ENCODE data around the gene PGC.

Gene PGC

GRCh38 chr6:41693281-41694240 is 53.6 kb downstream of the PGC start:
- DNase-seq, result peak; percentile 93 to 94

- DNase-seq, result no peak
These were observed 54.5 kb downstream of the PGC start for GRCh38 chr6:41692730-41693129.

GRCh38 chr6:41692080-41692675 is 55.0 kb downstream of the PGC start:
- no peak for DNase-seq

GRCh38 chr6:41691426-41692079 is 55.6 kb downstream of the PGC start:
- no peak for DNase-seq

- no peak for DNase-seq
These were observed 56.5 kb downstream of the PGC start for GRCh38 chr6:41690541-41691330.

GRCh38 chr6:41689171-41690008 is 57.8 kb downstream of the PGC start:
- DNase-seq, result no peak

- no peak for DNase-seq
These were observed 58.8 kb downstream of the PGC start for GRCh38 chr6:41688256-41688965.

GRCh38 chr6:41687501-41688175 is 59.6 kb downstream of the PGC start:
- no peak for DNase-seq
